SK-N-SH treated with all-trans-retinoic acid at 6 μM for 48 hours (cell line): Measurements from ENCODE around the gene ZFYVE28.

Source experiments
- ATAC-seq: fragments of 200-7000 bp; cut with Tn5 transposase; 3 replicates; pipeline ENCODE4 v1.9.1; 2020; ENCODE audit warnings: mild to moderate bottlenecking, moderate library complexity
- BACH2 ChIP-seq: fragments of 250-450 bp; sonication (Bioruptor Pico); IDR thresholded peaks from 2 replicates; pipeline ENCODE4 v1.9.0; 2021; ENCODE audit warnings: mild to moderate bottlenecking, borderline replicate concordance
- CSDC2 ChIP-seq: fragments of 250-450 bp; sonication (Bioruptor Pico); IDR thresholded peaks from 2 replicates; pipeline ENCODE4 v1.5.0; 2020; ENCODE audit warnings: mild to moderate bottlenecking, moderate library complexity
- ESRRG ChIP-seq: fragments of 250-450 bp; sonication (Bioruptor Pico); IDR thresholded peaks from 2 replicates; pipeline ENCODE4 v1.6.1; 2021; ENCODE audit warnings: mild to moderate bottlenecking
- GLIS3 ChIP-seq: fragments of 250-450 bp; sonication (Bioruptor Pico); IDR thresholded peaks from 2 replicates; pipeline ENCODE4 v1.5.0; 2020; ENCODE audit warnings: mild to moderate bottlenecking, moderate library complexity
- ISL1 ChIP-seq: fragments of 250-450 bp; sonication (Bioruptor Pico); IDR thresholded peaks from 2 replicates; pipeline ENCODE4 v2.1.2; 2022; ENCODE audit warnings: mild to moderate bottlenecking, moderate library complexity
- OSR1 ChIP-seq: fragments of 250-450 bp; sonication (Bioruptor Pico); IDR thresholded peaks from 2 replicates; pipeline ENCODE4 v1.8.0; 2022; ENCODE audit warnings: moderate library complexity, mild to moderate bottlenecking, inconsistent platforms
- PPARA ChIP-seq: fragments of 250-450 bp; sonication (Bioruptor Pico); IDR thresholded peaks from 2 replicates; pipeline ENCODE4 v1.5.0; 2020; ENCODE audit warnings: mild to moderate bottlenecking, borderline replicate concordance
- RARB ChIP-seq: fragments of 250-450 bp; sonication (Bioruptor Pico); IDR thresholded peaks from 2 replicates; pipeline ENCODE4 v1.8.0; 2021; ENCODE audit warnings: mild to moderate bottlenecking, moderate library complexity
- SNAI2 ChIP-seq: fragments of 250-450 bp; sonication (Bioruptor Pico); IDR thresholded peaks from 2 replicates; pipeline ENCODE4 v1.5.0; 2020; ENCODE audit warnings: mild to moderate bottlenecking, moderate library complexity
- TCF4 ChIP-seq: fragments of 250-450 bp; sonication (Bioruptor Pico); IDR thresholded peaks from 2 replicates; pipeline ENCODE4 v1.8.0; 2021; ENCODE audit warnings: mild to moderate bottlenecking, moderate library complexity, borderline replicate concordance
- TOX ChIP-seq: fragments of 250-450 bp; sonication (Bioruptor Pico); IDR thresholded peaks from 2 replicates; pipeline ENCODE4 v1.8.0; 2021; ENCODE audit warnings: mild to moderate bottlenecking, moderate library complexity, borderline replicate concordance
- ZC3H10 ChIP-seq: fragments of 250-450 bp; sonication (Bioruptor Pico); IDR thresholded peaks from 2 replicates; pipeline ENCODE4 v1.5.1; 2021; ENCODE audit warnings: mild to moderate bottlenecking, moderate library complexity
- ZFP30 ChIP-seq: fragments of 450-650 bp; formaldehyde crosslinking; IDR thresholded peaks from 2 replicates; pipeline ENCODE4 v1.5.0; 2022; ENCODE audit warnings: mild to moderate bottlenecking, moderate library complexity
- ZNF565 ChIP-seq: fragments of 450-650 bp; formaldehyde crosslinking; conservative IDR thresholded peaks from 2 replicates; pipeline ENCODE4 v1.5.0; 2020; ENCODE audit warnings: low read depth, mild to moderate bottlenecking, moderate library complexity
- ZNF70 ChIP-seq: fragments of 450-650 bp; formaldehyde crosslinking; IDR thresholded peaks from 2 replicates; pipeline ENCODE4 v1.5.0; 2020; ENCODE audit warnings: mild to moderate bottlenecking, moderate library complexity
- ZNF8 ChIP-seq: fragments of 450-650 bp; formaldehyde crosslinking; IDR thresholded peaks from 2 replicates; pipeline ENCODE4 v1.5.0; 2020; ENCODE audit warnings: mild to moderate bottlenecking, moderate library complexity
- TF ChIP-seq, protein P1 (sequence below): fragments of 250-450 bp; sonication (Bioruptor Pico); IDR thresholded peaks from 2 replicates; pipeline ENCODE4 v1.5.1; 2021; ENCODE audit warnings: mild to moderate bottlenecking, moderate library complexity
- TF ChIP-seq, protein P2 (sequence below): fragments of 250-450 bp; sonication (Bioruptor Pico); IDR thresholded peaks from 2 replicates; pipeline ENCODE4 v1.8.0; 2021; ENCODE audit warnings: low read depth, mild to moderate bottlenecking, moderate library complexity, borderline replicate concordance
- TF ChIP-seq, protein P3 (sequence below): fragments of 250-450 bp; sonication (Bioruptor Pico); IDR thresholded peaks from 2 replicates; pipeline ENCODE4 v1.8.0; 2020; ENCODE audit warnings: mild to moderate bottlenecking, moderate library complexity, borderline replicate concordance

Gene ZFYVE28

DNA sequence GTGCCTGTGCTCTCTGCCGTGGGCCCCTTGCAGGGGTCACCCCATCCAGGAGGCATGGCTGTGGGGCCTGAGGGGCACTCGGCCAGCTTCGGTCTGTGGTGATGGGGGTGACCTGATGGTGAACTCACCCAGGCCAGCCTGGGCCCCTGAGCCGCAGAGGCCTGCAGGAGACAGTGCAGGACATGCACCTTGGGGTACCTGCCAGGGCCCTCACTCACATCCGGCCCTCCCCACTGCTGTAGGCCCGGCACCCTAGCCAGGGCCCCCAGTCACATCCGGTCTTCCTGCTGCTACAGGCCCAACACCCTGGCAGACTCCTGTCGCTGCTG, 7.6 kb upstream of the ZFYVE28 start:
- no peak for TF ChIP-seq GLIS3 (CRISPR knock-in tag)
- no peak for TF ChIP-seq ZNF565
- no peak for TF ChIP-seq ESRRG (CRISPR knock-in tag)
- TF ChIP-seq, protein P1, sequence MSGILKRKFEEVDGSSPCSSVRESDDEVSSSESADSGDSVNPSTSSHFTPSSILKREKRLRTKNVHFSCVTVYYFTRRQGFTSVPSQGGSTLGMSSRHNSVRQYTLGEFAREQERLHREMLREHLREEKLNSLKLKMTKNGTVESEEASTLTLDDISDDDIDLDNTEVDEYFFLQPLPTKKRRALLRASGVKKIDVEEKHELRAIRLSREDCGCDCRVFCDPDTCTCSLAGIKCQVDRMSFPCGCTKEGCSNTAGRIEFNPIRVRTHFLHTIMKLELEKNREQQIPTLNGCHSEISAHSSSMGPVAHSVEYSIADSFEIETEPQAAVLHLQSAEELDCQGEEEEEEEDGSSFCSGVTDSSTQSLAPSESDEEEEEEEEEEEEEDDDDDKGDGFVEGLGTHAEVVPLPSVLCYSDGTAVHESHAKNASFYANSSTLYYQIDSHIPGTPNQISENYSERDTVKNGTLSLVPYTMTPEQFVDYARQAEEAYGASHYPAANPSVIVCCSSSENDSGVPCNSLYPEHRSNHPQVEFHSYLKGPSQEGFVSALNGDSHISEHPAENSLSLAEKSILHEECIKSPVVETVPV (CRISPR knock-in tag) = no peak
- TF ChIP-seq BACH2 (CRISPR knock-in tag) = no peak
- TF ChIP-seq RARB (CRISPR knock-in tag) = no peak
- TF ChIP-seq, all 23 proteins: peak for 0
- no peak for ATAC-seq

DNA sequence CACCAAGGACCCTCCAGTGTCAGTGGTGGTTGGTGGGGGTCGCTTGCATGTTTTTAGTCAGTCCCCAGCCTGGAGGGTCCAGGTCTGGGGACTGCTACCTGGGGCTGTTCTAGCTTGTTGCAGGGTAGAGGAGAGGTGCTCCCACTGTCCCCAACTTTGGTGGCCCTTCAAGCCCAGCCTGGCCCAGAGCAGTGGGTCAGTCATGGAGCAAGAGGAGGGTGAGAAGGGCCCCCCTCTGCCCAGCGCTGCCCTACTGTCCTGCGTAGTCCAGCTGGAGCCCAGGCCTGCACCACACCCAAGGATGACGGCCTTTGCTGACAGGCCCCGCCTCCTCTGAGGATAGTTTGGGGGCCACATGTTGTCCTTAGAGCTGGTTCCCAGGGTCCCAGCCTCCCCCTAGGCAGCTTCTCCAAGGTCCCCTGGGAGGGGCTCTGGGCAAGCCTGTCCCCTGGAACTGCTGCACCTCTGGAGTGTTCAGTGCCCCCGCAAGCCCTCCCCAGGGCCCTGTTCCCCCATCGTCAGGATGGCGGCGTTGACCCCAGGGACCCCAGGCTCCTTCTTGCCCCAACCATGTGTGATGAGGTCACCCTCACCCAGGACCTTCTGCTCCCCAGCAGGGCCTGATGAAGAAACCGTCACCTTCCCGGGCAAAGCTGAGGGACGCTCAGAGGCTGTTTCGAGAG, 7.1 kb upstream of the ZFYVE28 start:
- ATAC-seq = no peak
- no peak for TF ChIP-seq ESRRG (CRISPR knock-in tag)
- TF ChIP-seq, protein P1 (CRISPR knock-in tag) = no peak
- TF ChIP-seq, all 23 proteins: peak for 0

DNA sequence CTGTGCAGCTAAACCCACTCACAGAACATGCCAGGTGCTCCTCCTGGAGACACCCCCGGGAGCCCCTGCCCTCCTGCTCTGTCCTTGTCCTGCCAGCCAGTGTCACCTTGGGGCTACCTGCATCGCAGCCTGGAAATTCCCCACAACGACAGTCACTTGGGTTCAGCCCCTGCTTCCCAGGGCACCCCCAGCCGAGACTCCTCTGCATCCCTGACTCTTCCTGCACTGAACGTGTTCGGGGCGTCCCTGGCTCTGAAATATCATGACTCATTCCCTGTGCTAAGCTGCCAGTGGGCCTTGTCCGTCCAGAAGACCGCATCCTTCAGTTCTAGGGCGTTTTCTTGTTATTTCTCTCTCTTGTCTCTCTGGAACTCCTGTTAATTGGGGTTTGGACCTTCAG, 6.1 kb upstream of the ZFYVE28 start:
- TF ChIP-seq TOX (CRISPR knock-in tag) (no peak), TCF4 (no peak), ZNF8 (no peak)
- ATAC-seq = no peak

DNA sequence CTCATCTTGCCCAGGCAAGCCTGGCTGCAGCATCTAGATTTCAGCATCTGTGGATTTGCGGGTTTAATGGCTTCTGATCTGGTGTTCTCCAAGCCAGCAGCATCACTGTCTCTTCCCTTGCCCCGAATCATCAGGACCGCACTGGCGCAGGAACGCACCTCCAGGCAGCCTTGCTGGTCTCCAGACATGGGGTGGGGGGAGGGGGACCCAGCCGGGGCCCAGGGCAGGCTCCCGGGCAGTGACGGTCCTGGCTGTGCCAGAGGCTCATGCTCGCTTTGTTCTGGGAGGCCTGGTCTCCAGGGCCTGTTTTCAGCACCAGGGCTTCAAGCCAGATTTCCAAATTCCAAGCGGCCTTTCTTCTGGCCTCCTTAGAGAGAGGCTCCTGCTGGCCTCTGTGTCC, 5.2 kb upstream of the ZFYVE28 start:
- ATAC-seq = no peak
- TF ChIP-seq, protein P2, sequence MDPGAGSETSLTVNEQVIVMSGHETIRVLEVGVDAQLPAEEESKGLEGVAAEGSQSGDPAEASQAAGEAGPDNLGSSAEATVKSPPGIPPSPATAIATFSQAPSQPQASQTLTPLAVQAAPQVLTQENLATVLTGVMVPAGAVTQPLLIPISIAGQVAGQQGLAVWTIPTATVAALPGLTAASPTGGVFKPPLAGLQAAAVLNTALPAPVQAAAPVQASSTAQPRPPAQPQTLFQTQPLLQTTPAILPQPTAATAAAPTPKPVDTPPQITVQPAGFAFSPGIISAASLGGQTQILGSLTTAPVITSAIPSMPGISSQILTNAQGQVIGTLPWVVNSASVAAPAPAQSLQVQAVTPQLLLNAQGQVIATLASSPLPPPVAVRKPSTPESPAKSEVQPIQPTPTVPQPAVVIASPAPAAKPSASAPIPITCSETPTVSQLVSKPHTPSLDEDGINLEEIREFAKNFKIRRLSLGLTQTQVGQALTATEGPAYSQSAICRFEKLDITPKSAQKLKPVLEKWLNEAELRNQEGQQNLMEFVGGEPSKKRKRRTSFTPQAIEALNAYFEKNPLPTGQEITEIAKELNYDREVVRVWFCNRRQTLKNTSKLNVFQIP (CRISPR knock-in tag) = no peak
- TF ChIP-seq ESRRG (CRISPR knock-in tag) (no peak), TCF4 (no peak), PPARA (CRISPR knock-in tag) (no peak), ISL1 (CRISPR knock-in tag) (no peak), CSDC2 (CRISPR knock-in tag) (no peak)

DNA sequence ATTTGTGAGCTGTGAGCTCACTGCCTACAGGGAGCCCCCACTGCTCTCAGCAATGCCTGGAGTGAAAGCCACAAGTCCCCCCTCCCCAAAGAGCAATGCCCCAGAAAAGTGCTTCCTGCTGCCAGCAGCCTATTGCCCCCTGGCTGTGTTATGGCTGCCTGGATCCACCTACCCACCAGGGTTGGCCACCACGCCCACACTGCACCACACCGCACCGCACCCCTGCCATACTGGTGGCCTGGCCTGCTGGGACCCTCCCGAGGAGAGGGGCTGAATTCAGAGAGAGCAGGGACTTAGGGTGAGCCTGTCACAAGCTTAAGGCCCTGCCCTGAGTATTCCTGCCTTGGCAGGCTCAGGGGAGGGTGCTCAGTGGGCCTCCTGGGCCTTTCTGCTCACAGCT, 4.6 kb upstream of the ZFYVE28 start:
- TF ChIP-seq TCF4 (no peak), ZC3H10 (CRISPR knock-in tag) (no peak), SNAI2 (CRISPR knock-in tag) (no peak), RARB (CRISPR knock-in tag) (no peak), PPARA (CRISPR knock-in tag) (no peak), ZNF8 (no peak), ZNF70 (CRISPR knock-in tag) (no peak), GLIS3 (CRISPR knock-in tag) (no peak), ISL1 (CRISPR knock-in tag) (no peak), ESRRG (CRISPR knock-in tag) (no peak)
- TF ChIP-seq, protein P3, sequence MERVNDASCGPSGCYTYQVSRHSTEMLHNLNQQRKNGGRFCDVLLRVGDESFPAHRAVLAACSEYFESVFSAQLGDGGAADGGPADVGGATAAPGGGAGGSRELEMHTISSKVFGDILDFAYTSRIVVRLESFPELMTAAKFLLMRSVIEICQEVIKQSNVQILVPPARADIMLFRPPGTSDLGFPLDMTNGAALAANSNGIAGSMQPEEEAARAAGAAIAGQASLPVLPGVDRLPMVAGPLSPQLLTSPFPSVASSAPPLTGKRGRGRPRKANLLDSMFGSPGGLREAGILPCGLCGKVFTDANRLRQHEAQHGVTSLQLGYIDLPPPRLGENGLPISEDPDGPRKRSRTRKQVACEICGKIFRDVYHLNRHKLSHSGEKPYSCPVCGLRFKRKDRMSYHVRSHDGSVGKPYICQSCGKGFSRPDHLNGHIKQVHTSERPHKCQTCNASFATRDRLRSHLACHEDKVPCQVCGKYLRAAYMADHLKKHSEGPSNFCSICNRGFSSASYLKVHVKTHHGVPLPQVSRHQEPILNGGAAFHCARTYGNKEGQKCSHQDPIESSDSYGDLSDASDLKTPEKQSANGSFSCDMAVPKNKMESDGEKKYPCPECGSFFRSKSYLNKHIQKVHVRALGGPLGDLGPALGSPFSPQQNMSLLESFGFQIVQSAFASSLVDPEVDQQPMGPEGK = no peak
- ATAC-seq = no peak

DNA sequence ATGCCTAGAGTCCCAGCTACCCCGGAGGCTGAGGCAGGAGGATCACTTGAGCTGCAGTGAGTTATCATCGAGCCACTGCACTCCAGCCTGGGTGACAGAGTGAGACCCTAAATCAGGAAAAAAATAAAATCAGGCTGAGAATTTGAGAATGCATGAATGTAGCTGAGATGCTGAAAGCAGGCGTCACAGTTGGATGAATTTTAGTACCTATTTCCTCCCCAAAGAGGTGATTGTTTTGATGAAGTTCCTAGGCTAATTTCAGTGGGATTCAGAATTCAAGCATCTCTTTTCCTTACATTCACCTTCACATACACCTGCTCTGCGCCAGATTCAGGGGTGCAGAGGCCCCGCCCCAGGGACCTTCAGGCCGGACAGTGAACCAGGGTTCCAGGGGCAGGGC, 3.5 kb upstream of the ZFYVE28 start:
- TF ChIP-seq OSR1 (CRISPR knock-in tag) (no peak), ISL1 (CRISPR knock-in tag) (no peak), ZNF8 (no peak), TCF4 (no peak), TOX (CRISPR knock-in tag) (no peak), ZFP30 (CRISPR knock-in tag) (no peak), PPARA (CRISPR knock-in tag) (no peak)
- TF ChIP-seq, protein P3 = no peak
- TF ChIP-seq, protein P2 (CRISPR knock-in tag) = no peak
- ATAC-seq = no peak
